OCI-LY1 (cell line): ENCODE measurements around the gene DTNB.
"Not testable (repeated sequence)": the region's sequence is repeated elsewhere in the genome, so short reads cannot be mapped to it uniquely, and the experiment has no call there.

ENCODE experiments used
- H2AFZ ChIP-seq: fragments of 200-600 bp; sonication (generic), shearing (Covaris generic); 2 replicates; pipeline ENCODE4 v1.6.0; 2014; ENCODE audit warnings: antibody characterized with exemption, mild to moderate bottlenecking, low read length
- H3F3A ChIP-seq: fragments of 200-600 bp; sonication (generic), shearing (Covaris generic); 2 replicates; pipeline ENCODE4 v1.6.0; 2014; ENCODE audit warnings: mild to moderate bottlenecking, antibody characterized with exemption, low read length, moderate library complexity; ENCODE audit not compliant: insufficient read depth
- H3K27ac ChIP-seq: fragments of 200-600 bp; sonication (generic); 2 replicates; pipeline ENCODE4 v1.5.1; 2014; ENCODE audit warnings: low read length, mixed run types, mild to moderate bottlenecking, low read depth; ENCODE audit not compliant: poor library complexity, severe bottlenecking
- H3K27me3 ChIP-seq: fragments of 200-600 bp; sonication (generic); 2 replicates; pipeline ENCODE4 v1.6.0; 2014; ENCODE audit warnings: antibody characterized with exemption, mild to moderate bottlenecking, low read length, moderate library complexity; ENCODE audit not compliant: insufficient read depth
- H3K36me3 ChIP-seq: fragments of 200-600 bp; sonication (generic); 2 replicates; pipeline ENCODE4 v1.6.1; 2014; ENCODE audit warnings: mild to moderate bottlenecking, antibody characterized with exemption, low read length, moderate library complexity, mixed read lengths; ENCODE audit not compliant: insufficient read depth
- H3K4me1 ChIP-seq: fragments of 200-600 bp; sonication (generic); 2 replicates; pipeline ENCODE4 v1.5.1; 2014; ENCODE audit warnings: mild to moderate bottlenecking, low read length, moderate library complexity; ENCODE audit not compliant: insufficient read depth, severe bottlenecking
- H3K4me2 ChIP-seq: fragments of 200-600 bp; sonication (generic), shearing (Covaris generic); 2 replicates; pipeline ENCODE4 v1.6.1; 2014; ENCODE audit warnings: low read length
- H3K4me3 ChIP-seq: fragments of 200-600 bp; sonication (generic); 2 replicates; pipeline ENCODE4 v1.5.1; 2014; ENCODE audit warnings: low read length, low read depth, mild to moderate bottlenecking, mixed read lengths; ENCODE audit not compliant: poor library complexity, severe bottlenecking
- H3K79me2 ChIP-seq: fragments of 200-600 bp; shearing (Covaris generic); 2 replicates; pipeline ENCODE4 v1.6.1; 2016; ENCODE audit warnings: mixed run types, low read length, mixed read lengths; ENCODE audit not compliant: insufficient read depth
- H3K9ac ChIP-seq: fragments of 200-600 bp; sonication (generic), shearing (Covaris generic); 2 replicates; pipeline ENCODE4 v1.6.1; 2014; ENCODE audit warnings: mild to moderate bottlenecking, low read length, mixed read lengths
- H3K9me2 ChIP-seq: fragments of 200-600 bp; sonication (generic), shearing (Covaris generic); 2 replicates; pipeline ENCODE4 v1.6.1; 2014; ENCODE audit warnings: low read depth, mild to moderate bottlenecking, low read length, mixed read lengths
- H3K9me3 ChIP-seq: fragments of 200-600 bp; shearing (Covaris generic); 2 replicates; pipeline ENCODE4 v1.6.1; 2014; ENCODE audit warnings: low read length, mixed read lengths
- H4K20me1 ChIP-seq: fragments of 200-600 bp; sonication (generic), shearing (Covaris generic); 2 replicates; pipeline ENCODE4 v1.6.0; 2016; ENCODE audit warnings: mild to moderate bottlenecking, low read length; ENCODE audit not compliant: insufficient read depth
- EZH2 ChIP-seq: fragments of 200-600 bp; sonication (generic), shearing (Covaris generic); IDR thresholded peaks from 2 replicates; pipeline ENCODE4 v1.8.0; 2017; ENCODE audit warnings: borderline replicate concordance, mixed run types, mild to moderate bottlenecking, antibody characterized with exemption, low read length, moderate library complexity, mixed read lengths
- TF ChIP-seq, protein P1 (sequence below): fragments of 200-600 bp; sonication (generic), shearing (Covaris generic); IDR thresholded peaks from 2 replicates; pipeline ENCODE4 v1.5.1; 2017; ENCODE audit warnings: mild to moderate bottlenecking, antibody characterized with exemption, low read length, moderate library complexity, mixed read lengths

Gene DTNB

DNA sequence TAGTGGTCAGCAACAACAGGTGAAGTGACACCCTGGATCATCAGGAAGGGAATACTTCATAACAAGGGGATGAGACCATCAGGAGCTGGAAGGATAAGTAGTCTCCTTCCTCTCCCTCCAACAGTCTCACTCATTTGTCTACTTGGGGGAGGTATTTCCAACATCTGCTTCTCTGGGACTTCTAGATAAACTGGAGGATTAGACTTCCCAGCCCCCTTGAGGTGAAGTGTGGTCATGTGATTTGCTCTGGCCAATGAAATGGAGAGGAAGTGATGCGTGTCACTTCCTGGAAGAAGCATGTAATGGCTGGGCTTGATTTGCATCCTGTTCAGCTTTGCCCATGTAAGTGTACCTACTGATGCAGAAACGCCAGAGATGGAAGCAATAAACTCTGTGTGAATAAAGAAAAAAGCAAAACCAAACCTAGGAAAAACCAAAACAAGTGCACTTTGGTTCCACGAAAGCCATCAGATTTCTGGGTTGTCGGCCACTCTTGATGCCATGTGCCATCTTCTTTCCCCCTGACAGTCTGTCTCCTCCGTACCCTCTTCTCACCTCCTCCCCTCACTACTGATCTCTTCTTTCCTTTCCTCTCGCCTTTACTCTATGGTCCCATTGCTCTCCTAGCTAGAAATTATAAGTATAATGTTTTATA, 255.5 kb downstream of the DTNB start:
- Histone ChIP-seq H3K27ac (peak overlapping the region; percentile 87), H3K4me1 (peaks cover 50% of the 10 kb centered on the region), H2AFZ (no peak overlapping the region), H3K4me3 (peak overlapping the region; percentile 3), H3K9me2 (no peaks in the 10 kb centered on the region), H3K9ac (no peak overlapping the region), H3K4me2 (peak overlapping the region; percentile 17), H4K20me1 (no peaks in the 10 kb centered on the region), H3K9me3 (no peaks in the 10 kb centered on the region), H3K27me3 (no peaks in the 10 kb centered on the region; the same call in 1 of the 2 replicates), H3K36me3 (no peaks in the 10 kb centered on the region; the same call in 1 of the 2 replicates), H3F3A (peaks cover 11% of the 10 kb centered on the region), H3K79me2 (no peaks in the 10 kb centered on the region)
- TF ChIP-seq, protein P1, sequence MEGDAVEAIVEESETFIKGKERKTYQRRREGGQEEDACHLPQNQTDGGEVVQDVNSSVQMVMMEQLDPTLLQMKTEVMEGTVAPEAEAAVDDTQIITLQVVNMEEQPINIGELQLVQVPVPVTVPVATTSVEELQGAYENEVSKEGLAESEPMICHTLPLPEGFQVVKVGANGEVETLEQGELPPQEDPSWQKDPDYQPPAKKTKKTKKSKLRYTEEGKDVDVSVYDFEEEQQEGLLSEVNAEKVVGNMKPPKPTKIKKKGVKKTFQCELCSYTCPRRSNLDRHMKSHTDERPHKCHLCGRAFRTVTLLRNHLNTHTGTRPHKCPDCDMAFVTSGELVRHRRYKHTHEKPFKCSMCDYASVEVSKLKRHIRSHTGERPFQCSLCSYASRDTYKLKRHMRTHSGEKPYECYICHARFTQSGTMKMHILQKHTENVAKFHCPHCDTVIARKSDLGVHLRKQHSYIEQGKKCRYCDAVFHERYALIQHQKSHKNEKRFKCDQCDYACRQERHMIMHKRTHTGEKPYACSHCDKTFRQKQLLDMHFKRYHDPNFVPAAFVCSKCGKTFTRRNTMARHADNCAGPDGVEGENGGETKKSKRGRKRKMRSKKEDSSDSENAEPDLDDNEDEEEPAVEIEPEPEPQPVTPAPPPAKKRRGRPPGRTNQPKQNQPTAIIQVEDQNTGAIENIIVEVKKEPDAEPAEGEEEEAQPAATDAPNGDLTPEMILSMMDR: no peak
- no peak for TF ChIP-seq EZH2

DNA sequence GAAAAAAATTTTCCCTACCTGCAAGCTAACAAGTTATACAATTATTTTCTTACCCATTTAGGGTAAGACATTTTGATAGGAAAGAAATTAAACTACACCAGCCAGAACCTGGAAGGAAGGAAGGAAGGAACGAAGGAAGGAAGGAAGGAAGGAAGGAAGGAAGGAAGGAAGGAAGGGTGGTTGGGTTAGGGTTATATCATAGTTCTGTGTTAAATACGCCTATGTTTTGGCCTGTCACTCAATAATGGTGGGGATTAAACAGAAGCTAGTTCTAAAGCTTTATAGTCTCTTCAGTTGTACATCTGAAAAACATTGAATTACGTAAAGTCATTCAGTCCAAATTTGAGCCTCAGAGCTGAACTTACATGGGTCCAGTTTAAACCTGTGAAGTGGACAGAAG, 256.7 kb downstream of the DTNB start:
- no peak overlapping the region for H3K9ac ChIP-seq
- no peaks in the 10 kb centered on the region; the same call in 1 of the 2 replicates for H3K27me3 ChIP-seq
- no peaks in the 10 kb centered on the region; the same call in 1 of the 2 replicates for H3K36me3 ChIP-seq
- no peaks in the 10 kb centered on the region for H3K9me2 ChIP-seq
- no peak overlapping the region for H3K4me2 ChIP-seq
- H3K4me1 ChIP-seq: peaks cover 49% of the 10 kb centered on the region
- peaks cover 11% of the 10 kb centered on the region for H3F3A ChIP-seq
- no peak overlapping the region for H3K27ac ChIP-seq
- H4K20me1 ChIP-seq: no peaks in the 10 kb centered on the region
- H3K79me2 ChIP-seq: no peaks in the 10 kb centered on the region
- TF ChIP-seq, protein P1: no peak
- no peak overlapping the region for H3K4me3 ChIP-seq
- no peaks in the 10 kb centered on the region for H3K9me3 ChIP-seq
- H2AFZ ChIP-seq: no peak overlapping the region

DNA sequence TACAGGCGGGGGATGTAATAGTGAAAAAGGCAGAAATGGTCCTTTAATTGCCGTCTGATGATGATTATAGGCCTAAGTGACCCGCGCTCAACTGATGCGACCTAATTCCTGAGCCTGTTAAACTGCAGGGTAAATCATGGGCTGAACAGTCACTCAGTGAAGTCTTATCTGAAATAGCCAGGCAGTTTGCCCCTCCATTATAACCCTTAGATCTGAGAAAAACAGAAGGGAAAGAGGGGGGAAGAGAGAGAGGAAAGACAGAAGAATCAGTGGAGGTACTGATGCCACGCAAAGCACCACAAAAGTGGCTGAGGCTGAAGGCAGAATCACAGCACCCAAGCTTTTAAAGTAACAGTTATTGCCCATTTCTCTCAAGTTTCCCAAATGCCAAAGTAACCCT, 258.6 kb downstream of the DTNB start:
- H4K20me1 ChIP-seq: no peaks in the 10 kb centered on the region
- no peaks in the 10 kb centered on the region for H3K79me2 ChIP-seq
- H3K9me3 ChIP-seq: no peaks in the 10 kb centered on the region
- H3K36me3 ChIP-seq: no peaks in the 10 kb centered on the region; the same call in 1 of the 2 replicates
- H3K4me2 ChIP-seq: no peak overlapping the region
- peaks cover 47% of the 10 kb centered on the region for H3K4me1 ChIP-seq
- no peak overlapping the region for H3K9ac ChIP-seq
- H3F3A ChIP-seq: peaks cover 7% of the 10 kb centered on the region
- no peak overlapping the region for H2AFZ ChIP-seq
- H3K9me2 ChIP-seq: no peaks in the 10 kb centered on the region
- H3K27me3 ChIP-seq: no peaks in the 10 kb centered on the region; the same call in 1 of the 2 replicates
- H3K4me3 ChIP-seq: no peak overlapping the region
- TF ChIP-seq EZH2: no peak
- no peak overlapping the region for H3K27ac ChIP-seq

DNA sequence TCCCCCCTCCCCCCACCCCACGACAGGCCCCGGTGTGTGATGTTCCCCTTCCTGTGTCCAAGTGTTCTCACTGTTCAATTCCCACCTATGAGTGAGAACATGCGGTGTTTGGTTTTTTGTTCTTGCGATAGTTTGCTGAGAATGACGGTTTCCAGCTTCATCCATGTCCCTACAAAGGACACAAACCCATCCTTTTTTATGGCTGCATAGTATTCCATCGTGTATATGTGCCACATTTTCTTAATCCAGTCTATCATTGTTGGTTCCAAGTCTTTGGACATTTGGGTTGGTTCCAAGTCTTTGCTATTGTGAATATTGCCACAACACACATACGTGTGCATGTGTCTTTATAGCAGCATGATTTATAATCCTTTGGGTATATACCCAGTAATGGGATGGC, 260.0 kb downstream of the DTNB start:
- not testable (repeated sequence) for H3K4me2 ChIP-seq, H2AFZ ChIP-seq, H3K9me3 ChIP-seq, H4K20me1 ChIP-seq, H3K27ac ChIP-seq, H3K9me2 ChIP-seq, H3F3A ChIP-seq, H3K36me3 ChIP-seq, H3K9ac ChIP-seq, H3K4me3 ChIP-seq, H3K79me2 ChIP-seq, H3K27me3 ChIP-seq
- H3K4me1 ChIP-seq: peaks cover 33% of the 10 kb centered on the region
